ENCODE measurements around the gene DYTN.

- TF ChIP-seq CBFB (CRISPR knock-in tag; IDR thresholded peaks at IDR 0.05; ENCODE audit: low read depth) (no peak), CREB1 (CRISPR knock-in tag; IDR thresholded peaks at IDR 0.05) (no peak), ZBTB21 (CRISPR knock-in tag; IDR thresholded peaks at IDR 0.05; ENCODE audit: borderline replicate concordance) (no peak), CTCF (IDR thresholded peaks at IDR 0.05) (no peak), NR2C2 (CRISPR knock-in tag; IDR thresholded peaks at IDR 0.05) (no peak), ZNF396 (CRISPR knock-in tag; IDR thresholded peaks at IDR 0.05; ENCODE audit: borderline replicate concordance) (no peak), CREM (CRISPR knock-in tag; IDR thresholded peaks at IDR 0.05) (no peak), SP1 (CRISPR knock-in tag; conservative IDR thresholded peaks at IDR 0.05) (no peak), ETV6 (CRISPR knock-in tag; IDR thresholded peaks at IDR 0.05) (no peak)
- TF ChIP-seq, protein P1, sequence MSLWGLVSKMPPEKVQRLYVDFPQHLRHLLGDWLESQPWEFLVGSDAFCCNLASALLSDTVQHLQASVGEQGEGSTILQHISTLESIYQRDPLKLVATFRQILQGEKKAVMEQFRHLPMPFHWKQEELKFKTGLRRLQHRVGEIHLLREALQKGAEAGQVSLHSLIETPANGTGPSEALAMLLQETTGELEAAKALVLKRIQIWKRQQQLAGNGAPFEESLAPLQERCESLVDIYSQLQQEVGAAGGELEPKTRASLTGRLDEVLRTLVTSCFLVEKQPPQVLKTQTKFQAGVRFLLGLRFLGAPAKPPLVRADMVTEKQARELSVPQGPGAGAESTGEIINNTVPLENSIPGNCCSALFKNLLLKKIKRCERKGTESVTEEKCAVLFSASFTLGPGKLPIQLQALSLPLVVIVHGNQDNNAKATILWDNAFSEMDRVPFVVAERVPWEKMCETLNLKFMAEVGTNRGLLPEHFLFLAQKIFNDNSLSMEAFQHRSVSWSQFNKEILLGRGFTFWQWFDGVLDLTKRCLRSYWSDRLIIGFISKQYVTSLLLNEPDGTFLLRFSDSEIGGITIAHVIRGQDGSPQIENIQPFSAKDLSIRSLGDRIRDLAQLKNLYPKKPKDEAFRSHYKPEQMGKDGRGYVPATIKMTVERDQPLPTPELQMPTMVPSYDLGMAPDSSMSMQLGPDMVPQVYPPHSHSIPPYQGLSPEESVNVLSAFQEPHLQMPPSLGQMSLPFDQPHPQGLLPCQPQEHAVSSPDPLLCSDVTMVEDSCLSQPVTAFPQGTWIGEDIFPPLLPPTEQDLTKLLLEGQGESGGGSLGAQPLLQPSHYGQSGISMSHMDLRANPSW (CRISPR knock-in tag; conservative IDR thresholded peaks at IDR 0.05; ENCODE audit: low read depth), result no peak
- TF ChIP-seq, protein P2, sequence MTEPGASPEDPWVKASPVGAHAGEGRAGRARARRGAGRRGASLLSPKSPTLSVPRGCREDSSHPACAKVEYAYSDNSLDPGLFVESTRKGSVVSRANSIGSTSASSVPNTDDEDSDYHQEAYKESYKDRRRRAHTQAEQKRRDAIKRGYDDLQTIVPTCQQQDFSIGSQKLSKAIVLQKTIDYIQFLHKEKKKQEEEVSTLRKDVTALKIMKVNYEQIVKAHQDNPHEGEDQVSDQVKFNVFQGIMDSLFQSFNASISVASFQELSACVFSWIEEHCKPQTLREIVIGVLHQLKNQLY (CRISPR knock-in tag; IDR thresholded peaks at IDR 0.05), result no peak
- TF ChIP-seq, protein P3, sequence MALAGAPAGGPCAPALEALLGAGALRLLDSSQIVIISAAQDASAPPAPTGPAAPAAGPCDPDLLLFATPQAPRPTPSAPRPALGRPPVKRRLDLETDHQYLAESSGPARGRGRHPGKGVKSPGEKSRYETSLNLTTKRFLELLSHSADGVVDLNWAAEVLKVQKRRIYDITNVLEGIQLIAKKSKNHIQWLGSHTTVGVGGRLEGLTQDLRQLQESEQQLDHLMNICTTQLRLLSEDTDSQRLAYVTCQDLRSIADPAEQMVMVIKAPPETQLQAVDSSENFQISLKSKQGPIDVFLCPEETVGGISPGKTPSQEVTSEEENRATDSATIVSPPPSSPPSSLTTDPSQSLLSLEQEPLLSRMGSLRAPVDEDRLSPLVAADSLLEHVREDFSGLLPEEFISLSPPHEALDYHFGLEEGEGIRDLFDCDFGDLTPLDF (CRISPR knock-in tag; IDR thresholded peaks at IDR 0.05), result no peak
- TF ChIP-seq, protein P4, sequence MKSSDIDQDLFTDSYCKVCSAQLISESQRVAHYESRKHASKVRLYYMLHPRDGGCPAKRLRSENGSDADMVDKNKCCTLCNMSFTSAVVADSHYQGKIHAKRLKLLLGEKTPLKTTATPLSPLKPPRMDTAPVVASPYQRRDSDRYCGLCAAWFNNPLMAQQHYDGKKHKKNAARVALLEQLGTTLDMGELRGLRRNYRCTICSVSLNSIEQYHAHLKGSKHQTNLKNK (CRISPR knock-in tag; IDR thresholded peaks at IDR 0.05), result no peak
- TF ChIP-seq, protein P5, sequence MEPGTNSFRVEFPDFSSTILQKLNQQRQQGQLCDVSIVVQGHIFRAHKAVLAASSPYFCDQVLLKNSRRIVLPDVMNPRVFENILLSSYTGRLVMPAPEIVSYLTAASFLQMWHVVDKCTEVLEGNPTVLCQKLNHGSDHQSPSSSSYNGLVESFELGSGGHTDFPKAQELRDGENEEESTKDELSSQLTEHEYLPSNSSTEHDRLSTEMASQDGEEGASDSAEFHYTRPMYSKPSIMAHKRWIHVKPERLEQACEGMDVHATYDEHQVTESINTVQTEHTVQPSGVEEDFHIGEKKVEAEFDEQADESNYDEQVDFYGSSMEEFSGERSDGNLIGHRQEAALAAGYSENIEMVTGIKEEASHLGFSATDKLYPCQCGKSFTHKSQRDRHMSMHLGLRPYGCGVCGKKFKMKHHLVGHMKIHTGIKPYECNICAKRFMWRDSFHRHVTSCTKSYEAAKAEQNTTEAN (CRISPR knock-in tag; IDR thresholded peaks at IDR 0.05), result no peak
These were observed 47.5 kb downstream of the DYTN start for GRCh38 chr2:206670531-206671319.
